Measurements from ENCODE around the gene B3GNT9. TPM values are rescaled to one million over a fixed set of nuclear protein-coding genes. Genes with fewer than 3 reads are reported as not detected.
"Not testable (repeated sequence)": the region's sequence is repeated elsewhere in the genome, so short reads cannot be mapped to it uniquely, and the experiment has no call there.

The B3GNT9 gene
- total RNA-seq, 1 donor from 2014 or later, result 14.0 TPM

GRCh38 chr16:67154578-67155294 lies 3.9 kb upstream of the B3GNT9 start:
- DNase-seq (ENCODE audit: low spot score), result no peak

GRCh38 chr16:67151431-67152097 lies 766 bp upstream of the B3GNT9 start:
- no peak for DNase-seq (ENCODE audit: low spot score)

- no peak for DNase-seq (ENCODE audit: low spot score)
These were observed 558 bp downstream of the B3GNT9 start for GRCh38 chr16:67150047-67150832.

- DNase-seq (ENCODE audit: low spot score), result no peak
These were observed 1.3 kb downstream of the B3GNT9 start for GRCh38 chr16:67149276-67150046.

GRCh38 chr16:67148656-67149275 lies 2.0 kb downstream of the B3GNT9 start:
- no peak for DNase-seq (ENCODE audit: low spot score)

- DNase-seq (ENCODE audit: low spot score), result no peak
These were observed 2.6 kb downstream of the B3GNT9 start for GRCh38 chr16:67148221-67148620.

- DNase-seq (ENCODE audit: low spot score), result no peak
These were observed 3.2 kb downstream of the B3GNT9 start for GRCh38 chr16:67147437-67148140.

- no peak for DNase-seq (ENCODE audit: low spot score)
These were observed 4.1 kb downstream of the B3GNT9 start for GRCh38 chr16:67146523-67147357.

- DNase-seq (ENCODE audit: low spot score), result no peak
These were observed 5.1 kb downstream of the B3GNT9 start for GRCh38 chr16:67145746-67146145.

GRCh38 chr16:67144943-67145342 lies 5.9 kb downstream of the B3GNT9 start:
- DNase-seq (ENCODE audit: low spot score), result no peak

- no peak for DNase-seq (ENCODE audit: low spot score)
These were observed 8.5 kb downstream of the B3GNT9 start for GRCh38 chr16:67142342-67142741.

- DNase-seq (ENCODE audit: low spot score), result no peak
These were observed 9.4 kb downstream of the B3GNT9 start for GRCh38 chr16:67141391-67141790.

GRCh38 chr16:67137605-67138004 lies 13.2 kb downstream of the B3GNT9 start:
- no peak for DNase-seq (ENCODE audit: low spot score)

GRCh38 chr16:67129422-67129821 lies 21.4 kb downstream of the B3GNT9 start:
- DNase-seq (ENCODE audit: low spot score), result no peak

- no peak for DNase-seq (ENCODE audit: low spot score)
These were observed 21.9 kb downstream of the B3GNT9 start for GRCh38 chr16:67128887-67129286.

- DNase-seq (ENCODE audit: low spot score), result no peak
These were observed 22.4 kb downstream of the B3GNT9 start for GRCh38 chr16:67128417-67128816.

GRCh38 chr16:67122799-67123198 lies 28.0 kb downstream of the B3GNT9 start:
- DNase-seq (ENCODE audit: low spot score), result not testable (repeated sequence)

- DNase-seq (ENCODE audit: low spot score), result no peak
These were observed 30.8 kb downstream of the B3GNT9 start for GRCh38 chr16:67120025-67120424.

GRCh38 chr16:67117716-67118115 lies 33.1 kb downstream of the B3GNT9 start:
- DNase-seq (ENCODE audit: low spot score), result no peak

All from mesenteric fat pad (tissue), 1 donor.